Cardiac fibroblast (primary cell): ENCODE data around the gene ZNF423.

Source experiments
- DNase-seq, 2 donors: peaks; one replicate each; pipeline versions ENCODE4 v3.0.0 to v3.0.0-alpha.2; 2010; ENCODE audit warnings: low read depth in 2 of 2
- H3K4me3 ChIP-seq, 2 donors: replicated peaks in 1 of 2; 1 replicate in 1 of 2; 2 replicates in 1 of 2; pipeline ENCODE4 v1.5.1; 2011; ENCODE audit warnings: low read depth in 2 of 2, low read length in 2 of 2, mild to moderate bottlenecking in 2 of 2, moderate library complexity in 1 of 2
- CTCF ChIP-seq: IDR thresholded peaks from one replicate; pipeline ENCODE4 v1.5.1; 2011; ENCODE audit warnings: low read depth, mild to moderate bottlenecking, low read length, inconsistent platforms

Gene ZNF423

GRCh38 chr16:49494891-49495566 lies 360.9 kb downstream of the ZNF423 start:
- H3K4me3 ChIP-seq, result no peak overlapping the region
- DNase-seq, result no peak
- no peak for TF ChIP-seq CTCF

- DNase-seq, result no peak
- H3K4me3 ChIP-seq, result no peak overlapping the region
- TF ChIP-seq CTCF, result no peak
These were observed 361.4 kb downstream of the ZNF423 start for GRCh38 chr16:49494474-49494873.

GRCh38 chr16:49493836-49494235 lies 362.1 kb downstream of the ZNF423 start:
- no peak overlapping the region for H3K4me3 ChIP-seq

GRCh38 chr16:49492896-49493626 lies 362.9 kb downstream of the ZNF423 start:
- TF ChIP-seq CTCF, result no peak
- no peak for DNase-seq
- no peak overlapping the region for H3K4me3 ChIP-seq

More at GRCh38 chr16:49493836-49494235, 362.1 kb downstream of the ZNF423 start:
- no peak for TF ChIP-seq CTCF
- DNase-seq, result no peak

GRCh38 chr16:49491771-49492761 lies 363.8 kb downstream of the ZNF423 start:
- peak; percentile 9 to 21 for DNase-seq
- TF ChIP-seq CTCF, result peak; percentile 77
- no peak overlapping the region for H3K4me3 ChIP-seq

GRCh38 chr16:49491106-49491670 lies 364.7 kb downstream of the ZNF423 start:
- TF ChIP-seq CTCF, result no peak
- H3K4me3 ChIP-seq, result no peak overlapping the region
- no peak for DNase-seq
